ENCODE data around the gene NUDT21.
A peak's percentile ranks its signal among the peaks of the same experiment; 100 is the strongest.

NUDT21 gene

DNA sequence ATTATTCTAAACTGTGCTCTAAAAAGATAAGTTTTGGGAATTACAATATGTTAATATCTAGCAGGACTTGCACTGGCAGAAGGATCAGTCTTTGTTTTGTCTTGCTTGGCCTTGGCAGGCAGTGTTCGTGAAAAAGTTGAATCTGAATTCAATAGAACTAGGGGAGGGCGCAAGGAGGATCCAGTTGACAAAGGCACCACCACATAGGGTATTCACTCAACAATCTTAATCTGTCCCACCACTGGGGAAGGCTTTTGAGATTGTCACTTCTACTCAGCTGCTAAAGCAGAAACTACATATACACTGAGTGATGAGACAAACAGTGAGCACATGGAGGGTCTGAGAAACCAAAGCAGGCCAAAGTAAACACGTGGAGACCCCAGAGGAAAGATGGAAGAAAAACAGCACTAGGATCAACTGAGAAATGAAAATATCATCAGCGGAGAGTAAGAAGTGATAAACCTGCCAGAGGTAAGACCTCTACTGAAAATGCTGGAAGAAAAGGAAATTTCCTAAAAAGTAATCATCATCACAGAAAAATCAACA is 28.2 kb downstream of the NUDT21 start:
- H3K4me3 ChIP-seq (ENCODE audit: low read length), result peak overlapping the region; percentile 75
- peaks cover 66% of the 10 kb centered on the region for H3K79me2 ChIP-seq (ENCODE audit: control insufficient read depth, low read length)
- H3K9me2 ChIP-seq (replicated peaks; ENCODE audit: control insufficient read depth, low read length), result no peaks in the 10 kb centered on the region
- H3K27ac ChIP-seq (ENCODE audit: low read depth, low read length), result peak overlapping the region; percentile 97
- peak overlapping the region; percentile 70 for H3K4me2 ChIP-seq (ENCODE audit: low read length)
- no peaks in the 10 kb centered on the region for H3K9me3 ChIP-seq (ENCODE audit: control insufficient read depth, insufficient read depth, low read length)
- no peaks in the 10 kb centered on the region for H3K27me3 ChIP-seq (ENCODE audit: control insufficient read depth, low read length)
- H3K36me3 ChIP-seq (ENCODE audit: control insufficient read depth, low read length), result peaks cover 37% of the 10 kb centered on the region
- H4K20me1 ChIP-seq (ENCODE audit: control insufficient read depth, insufficient read depth, low read depth, low read length), result 0 out of 2 replicates have a peak, but pooled peaks cover 3% of the 10 kb centered on the region
- H3F3A ChIP-seq (ENCODE audit: control insufficient read depth, insufficient read depth), result peaks cover 61% of the 10 kb centered on the region
- H3K4me1 ChIP-seq (ENCODE audit: control insufficient read depth, low read length), result peaks cover 61% of the 10 kb centered on the region
- TF ChIP-seq, protein P1, sequence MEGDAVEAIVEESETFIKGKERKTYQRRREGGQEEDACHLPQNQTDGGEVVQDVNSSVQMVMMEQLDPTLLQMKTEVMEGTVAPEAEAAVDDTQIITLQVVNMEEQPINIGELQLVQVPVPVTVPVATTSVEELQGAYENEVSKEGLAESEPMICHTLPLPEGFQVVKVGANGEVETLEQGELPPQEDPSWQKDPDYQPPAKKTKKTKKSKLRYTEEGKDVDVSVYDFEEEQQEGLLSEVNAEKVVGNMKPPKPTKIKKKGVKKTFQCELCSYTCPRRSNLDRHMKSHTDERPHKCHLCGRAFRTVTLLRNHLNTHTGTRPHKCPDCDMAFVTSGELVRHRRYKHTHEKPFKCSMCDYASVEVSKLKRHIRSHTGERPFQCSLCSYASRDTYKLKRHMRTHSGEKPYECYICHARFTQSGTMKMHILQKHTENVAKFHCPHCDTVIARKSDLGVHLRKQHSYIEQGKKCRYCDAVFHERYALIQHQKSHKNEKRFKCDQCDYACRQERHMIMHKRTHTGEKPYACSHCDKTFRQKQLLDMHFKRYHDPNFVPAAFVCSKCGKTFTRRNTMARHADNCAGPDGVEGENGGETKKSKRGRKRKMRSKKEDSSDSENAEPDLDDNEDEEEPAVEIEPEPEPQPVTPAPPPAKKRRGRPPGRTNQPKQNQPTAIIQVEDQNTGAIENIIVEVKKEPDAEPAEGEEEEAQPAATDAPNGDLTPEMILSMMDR (IDR thresholded peaks at IDR 0.05; ENCODE audit: low read depth, low read length, poor library complexity, severe bottlenecking), result no peak
- TF ChIP-seq EZH2phosphoT487 (IDR thresholded peaks at IDR 0.05; ENCODE audit: borderline replicate concordance, low read length), result no peak

DNA sequence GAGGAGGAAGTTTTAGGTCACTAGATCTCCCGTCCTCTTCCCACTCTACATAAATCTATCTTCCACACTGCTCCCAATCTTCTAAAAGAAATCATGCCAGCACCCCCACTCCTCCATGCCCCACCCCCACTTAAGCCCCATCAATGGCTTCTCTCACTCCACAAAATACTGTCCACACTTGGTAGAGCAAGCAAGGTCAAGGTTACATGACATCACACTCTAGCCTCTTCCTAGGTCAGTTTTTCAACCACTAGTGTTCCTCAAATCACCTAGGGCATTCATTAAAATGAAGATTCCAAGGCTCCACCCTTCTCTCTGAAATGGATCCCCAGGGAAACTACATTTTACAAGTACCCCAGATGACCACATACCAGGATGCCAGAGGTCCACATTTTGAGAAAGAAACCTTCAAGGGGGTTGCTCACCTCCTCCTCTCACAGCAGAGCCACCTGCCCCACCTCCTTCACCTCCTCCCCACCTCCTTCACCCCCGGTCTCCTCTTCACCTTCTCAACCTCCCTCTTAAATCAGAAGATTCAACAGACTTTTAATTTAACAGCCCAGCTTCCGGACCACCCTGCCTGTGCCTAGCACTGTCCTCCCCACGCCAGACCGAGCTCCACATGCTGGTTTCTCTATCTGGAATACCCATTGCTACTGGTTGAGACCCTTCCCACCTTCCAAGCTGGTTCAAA is 29.0 kb downstream of the NUDT21 start:
- Histone ChIP-seq H4K20me1 (ENCODE audit: control insufficient read depth, insufficient read depth, low read depth, low read length) (0 out of 2 replicates have a peak, but pooled peaks cover 3% of the 10 kb centered on the region), H3F3A (ENCODE audit: control insufficient read depth, insufficient read depth) (peaks cover 55% of the 10 kb centered on the region), H3K4me1 (ENCODE audit: control insufficient read depth, low read length) (peaks cover 69% of the 10 kb centered on the region), H3K27me3 (ENCODE audit: control insufficient read depth, low read length) (no peaks in the 10 kb centered on the region), H3K36me3 (ENCODE audit: control insufficient read depth, low read length) (peaks cover 45% of the 10 kb centered on the region), H3K9me3 (ENCODE audit: control insufficient read depth, insufficient read depth, low read length) (no peaks in the 10 kb centered on the region), H3K4me2 (ENCODE audit: low read length) (peak overlapping the region; percentile 70), H3K9me2 (replicated peaks; ENCODE audit: control insufficient read depth, low read length) (no peaks in the 10 kb centered on the region), H3K79me2 (ENCODE audit: control insufficient read depth, low read length) (peaks cover 75% of the 10 kb centered on the region), H3K4me3 (ENCODE audit: low read length) (peak overlapping the region; percentile 75), H3K27ac (ENCODE audit: low read depth, low read length) (peak overlapping the region; percentile 97)
- TF ChIP-seq, protein P1 (IDR thresholded peaks at IDR 0.05; ENCODE audit: low read depth, low read length, poor library complexity, severe bottlenecking), result no peak
- no peak for TF ChIP-seq EZH2phosphoT487 (IDR thresholded peaks at IDR 0.05; ENCODE audit: borderline replicate concordance, low read length)

DNA sequence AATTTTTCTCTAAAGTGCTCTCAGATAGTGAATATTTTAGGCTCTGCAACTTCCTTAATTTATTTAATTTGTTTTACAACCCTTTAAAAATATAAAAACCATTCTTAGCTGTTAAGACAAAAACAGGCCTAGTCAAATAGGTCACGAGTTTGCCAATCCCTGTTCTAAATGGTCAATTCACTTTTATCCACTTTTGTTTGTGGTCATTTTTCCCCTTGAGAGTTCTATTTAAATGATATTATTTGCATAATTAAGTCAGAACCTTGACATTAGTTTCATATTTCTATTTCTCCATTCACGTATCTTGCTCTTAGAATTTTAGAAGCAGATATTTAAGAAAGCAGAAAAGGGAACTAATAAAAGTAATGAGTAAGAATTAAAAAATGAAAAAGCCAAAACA is 29.8 kb downstream of the NUDT21 start:
- TF ChIP-seq, protein P1 (IDR thresholded peaks at IDR 0.05; ENCODE audit: low read depth, low read length, poor library complexity, severe bottlenecking), result no peak
- no peak for TF ChIP-seq EZH2phosphoT487 (IDR thresholded peaks at IDR 0.05; ENCODE audit: borderline replicate concordance, low read length)
- Histone ChIP-seq H3K4me1 (ENCODE audit: control insufficient read depth, low read length) (peaks cover 77% of the 10 kb centered on the region), H3K4me2 (ENCODE audit: low read length) (peak overlapping the region; percentile 70), H3F3A (ENCODE audit: control insufficient read depth, insufficient read depth) (peaks cover 50% of the 10 kb centered on the region), H3K27ac (ENCODE audit: low read depth, low read length) (peak overlapping the region; percentile 97), H3K9me2 (replicated peaks; ENCODE audit: control insufficient read depth, low read length) (no peaks in the 10 kb centered on the region), H3K79me2 (ENCODE audit: control insufficient read depth, low read length) (peaks cover 83% of the 10 kb centered on the region), H3K36me3 (ENCODE audit: control insufficient read depth, low read length) (peaks cover 50% of the 10 kb centered on the region), H3K27me3 (ENCODE audit: control insufficient read depth, low read length) (no peaks in the 10 kb centered on the region), H3K4me3 (ENCODE audit: low read length) (peak overlapping the region; percentile 75), H3K9me3 (ENCODE audit: control insufficient read depth, insufficient read depth, low read length) (no peaks in the 10 kb centered on the region), H4K20me1 (ENCODE audit: control insufficient read depth, insufficient read depth, low read depth, low read length) (0 out of 2 replicates have a peak, but pooled peaks cover 3% of the 10 kb centered on the region)

Data from DOHH2 (cell line).